ENCODE measurements around the gene CTRB2.
"Not testable (repeated sequence)": the region's sequence is repeated elsewhere in the genome, so short reads cannot be mapped to it uniquely, and the experiment has no call there.

Gene CTRB2

GRCh38 chr16:75205438-75205837 lies 1.5 kb downstream of the CTRB2 start:
- DNase-seq (ENCODE audit: low spot score) = not testable (repeated sequence)

- DNase-seq (ENCODE audit: low spot score) = not testable (repeated sequence)
Observed at GRCh38 chr16:75204905-75205304, 2.1 kb downstream of the CTRB2 start.

- no peak for DNase-seq (ENCODE audit: low spot score)
Observed at GRCh38 chr16:75204410-75204758, 2.6 kb downstream of the CTRB2 start.

GRCh38 chr16:75203667-75204409 lies 3.1 kb downstream of the CTRB2 start:
- DNase-seq (ENCODE audit: low spot score) = no peak

GRCh38 chr16:75203096-75203495 lies 3.9 kb downstream of the CTRB2 start:
- no peak for DNase-seq (ENCODE audit: low spot score)

- DNase-seq (ENCODE audit: low spot score) = no peak
Observed at GRCh38 chr16:75202069-75202590, 4.8 kb downstream of the CTRB2 start.

- DNase-seq (ENCODE audit: low spot score) = no peak
Observed at GRCh38 chr16:75198135-75198600, 8.8 kb downstream of the CTRB2 start.

- DNase-seq (ENCODE audit: low spot score) = no peak
Observed at GRCh38 chr16:75197522-75198134, 9.3 kb downstream of the CTRB2 start.

- DNase-seq (ENCODE audit: low spot score) = no peak
Observed at GRCh38 chr16:75196836-75197235, 10.1 kb downstream of the CTRB2 start.

GRCh38 chr16:75195811-75196790 lies 10.9 kb downstream of the CTRB2 start:
- no peak for DNase-seq (ENCODE audit: low spot score)

- DNase-seq (ENCODE audit: low spot score) = no peak
Observed at GRCh38 chr16:75193730-75194444, 13.1 kb downstream of the CTRB2 start.

- no peak for DNase-seq (ENCODE audit: low spot score)
Observed at GRCh38 chr16:75193265-75193650, 13.7 kb downstream of the CTRB2 start.

GRCh38 chr16:75192606-75193264 lies 14.2 kb downstream of the CTRB2 start:
- DNase-seq (ENCODE audit: low spot score) = no peak

GRCh38 chr16:75189638-75190245 lies 17.2 kb downstream of the CTRB2 start:
- DNase-seq (ENCODE audit: low spot score) = no peak

- no peak for DNase-seq (ENCODE audit: low spot score)
Observed at GRCh38 chr16:75188832-75189477, 18.0 kb downstream of the CTRB2 start.

- DNase-seq (ENCODE audit: low spot score) = no peak
Observed at GRCh38 chr16:75181630-75182029, 25.3 kb downstream of the CTRB2 start.

- DNase-seq (ENCODE audit: low spot score) = no peak
Observed at GRCh38 chr16:75179208-75179607, 27.8 kb downstream of the CTRB2 start.

GRCh38 chr16:75176926-75177325 lies 30.0 kb downstream of the CTRB2 start:
- DNase-seq (ENCODE audit: low spot score) = no peak

- no peak for DNase-seq (ENCODE audit: low spot score)
Observed at GRCh38 chr16:75175074-75175473, 31.9 kb downstream of the CTRB2 start.

- DNase-seq (ENCODE audit: low spot score) = no peak
Observed at GRCh38 chr16:75172578-75172977, 34.4 kb downstream of the CTRB2 start.
